ENCODE results near the gene RBSN. TPM values are rescaled to one million over a fixed set of nuclear protein-coding genes. Genes with fewer than 3 reads are reported as not detected.

Gene RBSN
- polyA plus RNA-seq, 4 donors: 22.1 to 31.9 (median 25.3) TPM

DNA sequence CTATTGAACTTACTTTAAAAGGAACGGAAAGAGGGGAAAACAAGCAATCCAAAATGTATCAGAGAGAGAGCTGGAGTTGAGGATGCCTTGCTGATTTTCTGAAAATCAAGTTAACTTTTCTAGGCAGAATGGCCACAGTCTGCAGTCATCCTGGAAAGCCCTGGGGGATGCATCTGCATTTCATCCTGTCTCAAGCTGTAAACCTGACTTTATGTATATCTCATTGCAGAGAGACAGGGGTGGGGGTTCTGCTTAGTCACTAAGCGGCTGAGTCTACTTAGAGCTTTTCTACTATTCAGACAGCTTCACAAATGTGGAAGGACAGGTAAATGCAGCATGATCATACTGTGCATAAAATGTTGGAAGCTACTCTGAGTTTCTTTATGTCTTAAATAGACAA is 75.2 kb downstream of the RBSN start:
- DNase-seq (ENCODE audit: low read depth in 4 of 4, low spot score in 2 of 4): no peak

DNA sequence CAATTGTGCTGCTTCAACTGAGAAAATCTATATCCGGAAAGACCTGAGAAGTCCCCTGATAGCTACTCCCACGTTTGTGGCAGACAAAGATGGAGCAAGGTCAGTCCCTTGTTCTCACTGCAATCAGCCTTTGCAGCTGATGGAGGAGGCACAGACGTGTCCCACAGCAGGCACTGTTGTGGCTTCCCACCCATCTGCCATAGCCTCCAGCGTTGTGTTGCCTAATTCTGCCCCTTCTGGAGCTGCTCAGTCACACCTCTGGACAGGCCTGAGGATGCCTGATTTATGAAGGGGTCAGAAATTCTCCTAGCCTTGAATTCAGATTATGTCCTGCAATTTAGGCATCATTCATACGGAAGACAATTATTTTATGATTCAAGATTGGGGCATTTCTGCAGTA is 75.7 kb downstream of the RBSN start:
- no peak for DNase-seq (ENCODE audit: low read depth in 4 of 4, low spot score in 2 of 4)

Other genes with a start within 250 kb of the RBSN start
- gene NR2C2, start 151.6 kb downstream of the RBSN start, polyA plus RNA-seq (ENCODE audit: insufficient read length in 4 of 4): 10 to 100 TPM; 33.9 to 63.5 (median 48.2) TPM
- gene MRPS25, start 33.8 kb downstream of the RBSN start, polyA plus RNA-seq (ENCODE audit: insufficient read length in 4 of 4): 100 to 1,000 TPM in 1 of 4 donors, 10 to 100 TPM in 3; 49.7 to 106 (median 74.3) TPM
- 10 to 100 TPM; 43.4 to 56.1 (median 49.4) TPM for gene CAPN7, start 107.1 kb upstream of the RBSN start, polyA plus RNA-seq (ENCODE audit: insufficient read length in 4 of 4)
- 10 to 100 TPM; 46.0 to 64.4 (median 57.5) TPM for gene SH3BP5, start 233.4 kb upstream of the RBSN start, polyA plus RNA-seq (ENCODE audit: insufficient read length in 4 of 4)